Esophagus muscularis mucosa (tissue), 4 donors: ENCODE measurements around the gene KCNQ1. TPM values are rescaled to one million over a fixed set of nuclear protein-coding genes. Genes with fewer than 3 reads are reported as not detected.
"Not testable (repeated sequence)": the region's sequence is repeated elsewhere in the genome, so short reads cannot be mapped to it uniquely, and the experiment has no call there.

Experiments used
- DNase-seq: peaks from one replicate; pipeline ENCODE4 v3.0.0-alpha.2; 2017; ENCODE audit errors: extremely low spot score
- H3K27ac ChIP-seq, 4 donors: fragments of 200-600 bp; sonication (generic); replicated peaks in 1 of 4; 1 replicate in 3 of 4; 2 replicates in 1 of 4; pipeline ENCODE4 v1.5.1; 2016 to 2019; ENCODE audit warnings: mild to moderate bottlenecking in 1 of 4
- H3K27me3 ChIP-seq, 4 donors: fragments of 200-600 bp; sonication (generic); one replicate each; pipeline versions ENCODE4 v1.5.1 to v1.6.0; 2016 to 2019
- H3K36me3 ChIP-seq, 4 donors: fragments of 200-600 bp; sonication (generic); one replicate each; pipeline ENCODE4 v1.5.1; 2016 to 2019
- H3K4me1 ChIP-seq, 4 donors: fragments of 200-600 bp; sonication (generic); one replicate each; pipeline ENCODE4 v1.5.1; 2016 to 2019
- H3K4me3 ChIP-seq, 4 donors: fragments of 200-600 bp; sonication (generic); 1 replicate in 2 of 4; 2 replicates in 2 of 4; pipeline ENCODE4 v1.5.1; 2016 to 2019; ENCODE audit warnings: mild to moderate bottlenecking in 4 of 4, moderate library complexity in 1 of 4
- H3K9me3 ChIP-seq, 4 donors: fragments of 200-600 bp; sonication (generic); 1 replicate in 3 of 4; 2 replicates in 1 of 4; pipeline ENCODE4 v1.5.1; 2016 to 2019
- EP300 ChIP-seq: sonication (generic); formaldehyde crosslinking; IDR thresholded peaks from one replicate; pipeline ENCODE4 v1.6.1; 2017; ENCODE audit warnings: antibody characterized with exemption
- POLR2A ChIP-seq: fragments of 450-650 bp; IDR thresholded peaks from one replicate; pipeline ENCODE4 v1.6.1; 2017; ENCODE audit warnings: antibody characterized with exemption, moderate library complexity, mild to moderate bottlenecking, low read depth
- POLR2AphosphoS5 ChIP-seq, 2 donors: sonication (generic); formaldehyde crosslinking; IDR thresholded peaks; one replicate each; pipeline ENCODE4 v1.6.1; 2017; ENCODE audit warnings: antibody characterized with exemption in 2 of 2
- WGBS: methylation state at CpG from one replicate; pipeline ENCODE4 v1.1.5; 2018; 5-methylcytosine and 5-hydroxymethylcytosine counted together
- intact Hi-C: fragments of 100-400 bp; cut with DNase I; formaldehyde crosslinking; loops from one replicate; pipeline ENCODE4 v1.15.1; 2023
- total RNA-seq, 4 donors: library from RNA; depleted of rRNA; stranded (reverse); fragments of >200 nt; gene quantifications; one replicate each; pipeline versions ENCODE4 v1.1.0 to v1.2.1, GENCODE V29; 2016
- TF ChIP-seq, protein P1 (sequence below), 3 experiments: fragments of 200-600 bp in 2 of 3; fragments of 450-650 bp in 1 of 3; sonication (generic) in 2 of 3; IDR thresholded peaks; one replicate each; pipeline ENCODE4 v1.5.1; 2017 to 2019; ENCODE audit warnings: antibody characterized with exemption in 3 of 3, mild to moderate bottlenecking in 2 of 3, moderate library complexity in 1 of 3

KCNQ1 gene
- total RNA-seq, 4 donors from 2014 or later, result 2.1 to 5.9 (median 4.3) TPM

DNA sequence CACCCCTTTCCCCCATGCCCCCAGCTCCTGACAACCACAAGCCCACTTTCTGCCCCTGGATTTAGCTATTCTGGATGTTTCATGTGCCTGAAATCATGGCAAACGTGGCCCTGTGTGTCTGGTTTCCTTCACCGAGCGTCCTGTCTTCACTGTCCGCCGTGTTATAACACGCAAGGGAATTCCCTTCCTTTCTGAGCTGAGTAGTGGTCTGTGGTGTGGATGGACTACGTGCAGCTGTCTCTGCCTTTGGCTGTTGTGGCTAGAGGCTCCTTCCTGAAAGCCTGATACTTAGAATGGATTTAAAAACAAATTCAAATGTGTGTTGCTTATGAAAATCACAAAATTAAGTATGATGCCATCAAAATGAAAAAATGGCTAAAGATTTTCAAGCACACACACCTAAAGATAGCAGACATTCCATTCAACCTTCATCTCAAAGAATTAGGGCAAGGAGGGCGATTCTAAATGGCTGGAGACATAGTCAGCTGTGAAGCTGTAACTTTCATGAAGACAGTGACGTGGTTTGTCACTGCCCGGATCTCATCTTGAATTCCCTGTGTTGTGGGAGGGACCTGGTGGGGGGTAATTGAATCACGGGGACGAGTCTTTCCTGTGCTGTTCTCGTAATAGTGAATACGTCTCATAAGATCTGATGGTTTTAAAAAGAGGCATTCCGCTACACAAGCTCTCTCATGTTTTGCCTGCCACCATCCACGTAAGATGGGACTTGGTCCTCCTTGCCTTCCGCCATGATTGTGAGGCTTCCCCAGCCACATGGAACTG lies 30.5 kb downstream of the KCNQ1 start:
- H3K27ac ChIP-seq, result no peak overlapping the region
- H3K27me3 ChIP-seq, result peaks cover 0 to 58% (median 0%) of the 10 kb centered on the region in 4 donors
- H3K36me3 ChIP-seq, result no peaks in the 10 kb centered on the region
- H3K4me1 ChIP-seq, result peaks cover 0 to 3% (median 0%) of the 10 kb centered on the region in 4 donors
- WGBS, result 68% methylated on average over 17 of the region's 17 CpGs
- no peak overlapping the region for H3K4me3 ChIP-seq
- peak; percentile 75 for DNase-seq
- TF ChIP-seq POLR2A (no peak), EP300 (no peak), POLR2AphosphoS5 (IDR thresholded peaks at IDR 0.05) (no peak)
- TF ChIP-seq, protein P1, sequence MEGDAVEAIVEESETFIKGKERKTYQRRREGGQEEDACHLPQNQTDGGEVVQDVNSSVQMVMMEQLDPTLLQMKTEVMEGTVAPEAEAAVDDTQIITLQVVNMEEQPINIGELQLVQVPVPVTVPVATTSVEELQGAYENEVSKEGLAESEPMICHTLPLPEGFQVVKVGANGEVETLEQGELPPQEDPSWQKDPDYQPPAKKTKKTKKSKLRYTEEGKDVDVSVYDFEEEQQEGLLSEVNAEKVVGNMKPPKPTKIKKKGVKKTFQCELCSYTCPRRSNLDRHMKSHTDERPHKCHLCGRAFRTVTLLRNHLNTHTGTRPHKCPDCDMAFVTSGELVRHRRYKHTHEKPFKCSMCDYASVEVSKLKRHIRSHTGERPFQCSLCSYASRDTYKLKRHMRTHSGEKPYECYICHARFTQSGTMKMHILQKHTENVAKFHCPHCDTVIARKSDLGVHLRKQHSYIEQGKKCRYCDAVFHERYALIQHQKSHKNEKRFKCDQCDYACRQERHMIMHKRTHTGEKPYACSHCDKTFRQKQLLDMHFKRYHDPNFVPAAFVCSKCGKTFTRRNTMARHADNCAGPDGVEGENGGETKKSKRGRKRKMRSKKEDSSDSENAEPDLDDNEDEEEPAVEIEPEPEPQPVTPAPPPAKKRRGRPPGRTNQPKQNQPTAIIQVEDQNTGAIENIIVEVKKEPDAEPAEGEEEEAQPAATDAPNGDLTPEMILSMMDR (IDR thresholded peaks at IDR 0.05), result no peak
- intact Hi-C loops, result no loop called here
- H3K9me3 ChIP-seq, result peaks cover 0 to 10% (median 0%) of the 10 kb centered on the region in 4 donors

DNA sequence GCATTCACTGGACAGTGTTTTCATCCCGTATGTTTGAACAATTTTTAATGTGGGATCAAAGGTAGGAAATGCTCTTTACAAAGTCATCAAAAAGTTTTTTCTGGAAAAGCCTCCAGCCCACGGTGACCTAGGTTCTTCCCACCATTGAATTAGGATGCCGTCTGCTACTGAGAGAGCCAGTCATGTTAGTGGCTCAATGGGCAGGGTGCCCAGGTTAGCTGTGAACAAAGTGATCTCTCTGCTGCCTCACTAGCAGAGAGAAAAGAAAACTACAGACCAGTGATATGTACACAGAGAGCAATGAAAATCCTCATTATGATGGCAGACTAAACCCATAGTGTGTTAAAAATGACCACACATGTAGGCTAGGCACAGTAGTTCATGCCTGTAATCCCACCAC lies 32.4 kb downstream of the KCNQ1 start:
- H3K27me3 ChIP-seq, result peaks cover 0 to 41% (median 0%) of the 10 kb centered on the region in 4 donors

DNA sequence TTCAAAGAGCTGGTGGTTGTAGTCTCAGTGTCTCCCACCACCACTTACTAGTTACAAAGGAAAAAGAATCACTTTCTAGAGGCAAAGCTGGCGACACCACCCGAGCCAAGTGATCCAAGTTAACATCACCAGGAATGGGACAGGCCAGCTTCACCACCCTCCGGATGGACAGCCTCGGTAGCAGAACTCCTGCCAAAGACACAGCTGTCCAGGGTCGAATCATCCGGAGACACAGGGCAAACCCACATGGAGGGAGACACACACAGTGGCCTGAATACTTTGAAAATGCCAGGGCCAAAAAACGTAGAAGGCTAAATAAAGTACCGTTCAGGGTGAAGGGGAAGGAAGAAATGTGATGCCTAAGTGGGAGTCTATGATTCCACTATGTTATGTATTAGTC lies 33.1 kb downstream of the KCNQ1 start:
- Histone ChIP-seq H3K4me3 (no peak overlapping the region), H3K27ac (no peak overlapping the region), H3K9me3 (peaks cover 0 to 11% (median 0%) of the 10 kb centered on the region in 4 donors), H3K27me3 (peaks cover 0 to 41% (median 0%) of the 10 kb centered on the region in 4 donors), H3K4me1 (peaks cover 0 to 4% (median 0%) of the 10 kb centered on the region in 4 donors), H3K36me3 (no peaks in the 10 kb centered on the region)
- TF ChIP-seq EP300 (no peak), POLR2AphosphoS5 (IDR thresholded peaks at IDR 0.05) (no peak), POLR2A (no peak)
- TF ChIP-seq, protein P1 (IDR thresholded peaks at IDR 0.05), result no peak
- intact Hi-C loops, result no loop called here
- no peak for DNase-seq
- 83% methylated on average over 8 of the region's 8 CpGs for WGBS

More for the DNA sequence above, 32.4 kb downstream of the KCNQ1 start:
- Histone ChIP-seq H3K36me3 (no peaks in the 10 kb centered on the region), H3K9me3 (peaks cover 0 to 11% (median 0%) of the 10 kb centered on the region in 4 donors), H3K4me3 (no peak overlapping the region), H3K27ac (no peak overlapping the region), H3K4me1 (peaks cover 0 to 3% (median 0%) of the 10 kb centered on the region in 4 donors)
- TF ChIP-seq POLR2AphosphoS5 (IDR thresholded peaks at IDR 0.05), result no peak
- TF ChIP-seq, protein P1 (IDR thresholded peaks at IDR 0.05), result no peak
- no peak for TF ChIP-seq POLR2A
- TF ChIP-seq EP300, result no peak
- intact Hi-C loops, result no loop called here
- WGBS, result 67% methylated on average over 3 of the region's 3 CpGs
- peak; percentile 62 for DNase-seq

DNA sequence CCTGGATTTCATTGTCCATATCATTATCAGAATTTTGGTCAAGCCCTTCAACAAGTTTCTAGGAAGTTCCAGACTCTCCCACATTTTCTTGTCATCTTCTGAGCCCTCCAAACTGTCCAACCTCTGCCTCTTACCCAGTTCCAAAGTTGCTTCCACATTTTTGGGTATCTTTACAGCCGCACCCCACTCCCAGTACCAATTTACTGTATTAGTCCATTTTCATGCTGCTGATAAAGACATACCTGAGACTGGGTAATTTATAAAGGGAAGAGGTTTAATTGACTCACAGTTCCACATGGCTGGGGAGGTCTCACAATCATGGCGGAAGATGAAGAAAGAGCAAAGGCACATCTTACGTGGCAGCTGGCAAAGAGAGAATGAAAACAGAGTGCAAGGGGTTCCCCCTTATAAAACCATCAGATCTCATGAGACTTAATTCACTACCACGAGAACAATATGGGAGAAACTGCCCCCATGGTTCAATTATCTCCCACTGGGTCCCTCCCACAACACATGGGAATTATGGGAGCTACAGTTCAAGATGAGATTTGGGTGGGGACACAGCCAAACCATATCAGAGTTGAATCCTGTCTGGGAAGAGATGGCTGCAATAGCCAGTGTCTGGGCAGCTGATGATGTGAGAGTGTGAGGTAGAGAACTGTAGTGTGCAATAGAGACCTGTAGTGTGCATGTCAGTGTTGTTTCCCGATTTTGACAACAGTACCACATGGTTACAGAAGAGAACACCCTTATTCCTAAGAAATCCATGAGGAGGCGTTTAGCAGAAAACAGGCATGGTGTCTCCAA lies 35.5 kb downstream of the KCNQ1 start:
- Histone ChIP-seq H3K9me3 (peaks cover 0 to 11% (median 0%) of the 10 kb centered on the region in 4 donors), H3K27me3 (peaks cover 0 to 39% (median 0%) of the 10 kb centered on the region in 4 donors)
- H3K4me1 ChIP-seq, H3K27ac ChIP-seq, H3K36me3 ChIP-seq, H3K4me3 ChIP-seq, DNase-seq, intact Hi-C loops: not testable (repeated sequence)
- 76% methylated on average over 6 of the region's 6 CpGs for WGBS

DNA sequence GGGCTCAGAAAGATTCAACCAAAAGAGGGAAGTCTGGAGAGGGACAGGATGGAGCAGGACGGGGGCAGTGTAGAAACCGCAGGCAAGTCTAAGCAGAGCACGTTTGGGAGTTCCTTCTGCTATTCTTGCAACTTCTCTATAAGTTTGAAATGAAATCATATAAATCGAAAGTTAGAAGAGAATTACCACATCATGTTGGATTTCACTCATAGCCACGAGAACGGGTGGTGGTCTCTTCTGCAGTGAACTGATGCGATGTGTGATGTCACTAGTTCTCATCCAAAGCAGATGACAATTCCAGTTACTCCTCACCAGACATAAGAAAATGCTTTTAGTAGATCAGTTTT lies 36.0 kb downstream of the KCNQ1 start:
- intact Hi-C loops, result no loop called here

More for the DNA sequence above, 36.0 kb downstream of the KCNQ1 start:
- H3K4me3 ChIP-seq, result no peak overlapping the region
- DNase-seq, result no peak
- peaks cover 0 to 14% (median under 1%) of the 10 kb centered on the region in 4 donors for H3K9me3 ChIP-seq
- H3K36me3 ChIP-seq, result no peaks in the 10 kb centered on the region
- peaks cover 0 to 39% (median 0%) of the 10 kb centered on the region in 4 donors for H3K27me3 ChIP-seq
- 72% methylated on average over 7 of the region's 7 CpGs for WGBS
- H3K27ac ChIP-seq, result peak overlapping the region in 1 of 4 donors; percentile 35
- peaks cover 0 to 6% (median 0%) of the 10 kb centered on the region in 4 donors for H3K4me1 ChIP-seq
- TF ChIP-seq, protein P1 (IDR thresholded peaks at IDR 0.05), result no peak
- no peak for TF ChIP-seq EP300
- TF ChIP-seq POLR2A, result no peak
- TF ChIP-seq POLR2AphosphoS5 (IDR thresholded peaks at IDR 0.05), result no peak
